Lower leg skin (tissue), 4 donors: Measurements from ENCODE around the gene MICU1. TPM values are rescaled to one million over a fixed set of nuclear protein-coding genes. Genes with fewer than 3 reads are reported as not detected.

Source experiments
- DNase-seq, 2 donors: peaks; one replicate each; pipeline ENCODE4 v3.0.0-alpha.2; 2019; ENCODE audit warnings: low spot score in 2 of 2
- H3K4me3 ChIP-seq: fragments of 200-600 bp; sonication (generic); 2 replicates; pipeline ENCODE4 v1.5.1; 2017; ENCODE audit warnings: mild to moderate bottlenecking, low read depth; ENCODE audit not compliant: poor library complexity, severe bottlenecking
- POLR2A ChIP-seq, 2 donors: fragments of 450-650 bp; IDR thresholded peaks; one replicate each; pipeline ENCODE4 v1.6.1; 2016 to 2017; ENCODE audit warnings: antibody characterized with exemption in 2 of 2, mild to moderate bottlenecking in 1 of 2, moderate library complexity in 1 of 2
- WGBS, 2 donors: methylation state at CpG; one replicate each; pipeline ENCODE4 v1.1.5; 2018; 5-methylcytosine and 5-hydroxymethylcytosine counted together
- intact Hi-C: fragments of 100-400 bp; cut with DNase I; formaldehyde crosslinking; loops from one replicate; pipeline ENCODE4 v1.15.0; 2023; ENCODE audit warnings: low total_unique reads
- total RNA-seq, 4 donors: library from RNA; depleted of rRNA; stranded (reverse); fragments of >200 nt; gene quantifications; one replicate each; pipeline ENCODE4 v1.1.0, GENCODE V29; 2016
- TF ChIP-seq, protein P1 (sequence below), 3 donors: fragments of 450-650 bp; IDR thresholded peaks; one replicate each; pipeline ENCODE4 v1.5.1; 2016; ENCODE audit warnings: antibody characterized with exemption in 3 of 3, mild to moderate bottlenecking in 3 of 3, moderate library complexity in 2 of 3

Gene MICU1
- total RNA-seq, 4 donors from 2014 or later = 36.8 to 54.6 (median 46.8) TPM

DNA sequence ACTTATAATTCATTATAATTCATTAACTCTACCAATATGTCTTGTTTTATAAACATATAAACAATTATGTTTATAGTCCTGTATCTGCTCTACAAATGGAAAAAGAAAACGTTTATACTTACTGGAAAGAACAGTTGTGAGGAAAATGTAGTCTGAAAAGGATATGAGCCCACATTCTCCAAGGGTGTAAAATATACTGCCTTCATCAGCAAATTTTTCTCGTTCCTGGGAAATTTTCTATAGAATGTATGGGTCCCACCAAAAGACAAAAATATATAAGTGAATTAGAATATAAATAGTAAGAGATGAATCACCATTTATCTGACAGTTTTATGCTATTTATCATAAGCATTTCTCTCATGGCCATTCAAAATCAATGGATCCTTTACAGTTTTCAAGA lies 117.8 kb downstream of the MICU1 start:
- no peak for TF ChIP-seq POLR2A (IDR thresholded peaks at IDR 0.05)
- TF ChIP-seq, protein P1, sequence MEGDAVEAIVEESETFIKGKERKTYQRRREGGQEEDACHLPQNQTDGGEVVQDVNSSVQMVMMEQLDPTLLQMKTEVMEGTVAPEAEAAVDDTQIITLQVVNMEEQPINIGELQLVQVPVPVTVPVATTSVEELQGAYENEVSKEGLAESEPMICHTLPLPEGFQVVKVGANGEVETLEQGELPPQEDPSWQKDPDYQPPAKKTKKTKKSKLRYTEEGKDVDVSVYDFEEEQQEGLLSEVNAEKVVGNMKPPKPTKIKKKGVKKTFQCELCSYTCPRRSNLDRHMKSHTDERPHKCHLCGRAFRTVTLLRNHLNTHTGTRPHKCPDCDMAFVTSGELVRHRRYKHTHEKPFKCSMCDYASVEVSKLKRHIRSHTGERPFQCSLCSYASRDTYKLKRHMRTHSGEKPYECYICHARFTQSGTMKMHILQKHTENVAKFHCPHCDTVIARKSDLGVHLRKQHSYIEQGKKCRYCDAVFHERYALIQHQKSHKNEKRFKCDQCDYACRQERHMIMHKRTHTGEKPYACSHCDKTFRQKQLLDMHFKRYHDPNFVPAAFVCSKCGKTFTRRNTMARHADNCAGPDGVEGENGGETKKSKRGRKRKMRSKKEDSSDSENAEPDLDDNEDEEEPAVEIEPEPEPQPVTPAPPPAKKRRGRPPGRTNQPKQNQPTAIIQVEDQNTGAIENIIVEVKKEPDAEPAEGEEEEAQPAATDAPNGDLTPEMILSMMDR (IDR thresholded peaks at IDR 0.05) = no peak
- H3K4me3 ChIP-seq = no peak overlapping the region
- intact Hi-C loops = no loop called here
- no peak for DNase-seq
- 68 to 73% methylated on average over 2 of the region's 2 CpGs for WGBS, 2 donors

DNA sequence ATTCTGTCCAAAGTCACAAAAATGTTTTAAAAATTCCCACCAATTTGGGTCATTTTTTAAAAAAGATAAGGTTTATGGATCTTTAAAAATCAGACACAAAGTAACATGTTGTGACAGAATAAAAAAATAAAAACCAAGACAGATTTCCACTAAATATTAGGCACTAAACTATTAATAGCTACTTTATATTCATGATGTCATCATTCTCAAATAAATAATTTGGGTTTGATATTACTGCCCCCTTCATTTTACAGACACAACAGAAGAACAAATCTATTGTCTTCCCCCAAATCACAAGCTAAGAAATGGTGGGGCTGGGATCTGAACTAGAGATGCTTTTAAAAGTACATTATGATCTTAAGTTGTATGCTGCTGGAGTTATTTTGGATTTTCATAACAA lies 119.4 kb downstream of the MICU1 start:
- intact Hi-C loops = no loop called here
- DNase-seq = no peak
- TF ChIP-seq, protein P1 (IDR thresholded peaks at IDR 0.05) = no peak
- no peak for TF ChIP-seq POLR2A (IDR thresholded peaks at IDR 0.05)
- no peak overlapping the region for H3K4me3 ChIP-seq

GRCh38 chr10:72505435-72505834 lies 120.4 kb downstream of the MICU1 start:
- no peak for TF ChIP-seq POLR2A (IDR thresholded peaks at IDR 0.05)
- TF ChIP-seq, protein P1 (IDR thresholded peaks at IDR 0.05) = no peak
- 97 to 98% methylated on average over 6 of the region's 6 CpGs for WGBS, 2 donors
- no peak overlapping the region for H3K4me3 ChIP-seq
- intact Hi-C loops = no loop called here
- DNase-seq = no peak

DNA sequence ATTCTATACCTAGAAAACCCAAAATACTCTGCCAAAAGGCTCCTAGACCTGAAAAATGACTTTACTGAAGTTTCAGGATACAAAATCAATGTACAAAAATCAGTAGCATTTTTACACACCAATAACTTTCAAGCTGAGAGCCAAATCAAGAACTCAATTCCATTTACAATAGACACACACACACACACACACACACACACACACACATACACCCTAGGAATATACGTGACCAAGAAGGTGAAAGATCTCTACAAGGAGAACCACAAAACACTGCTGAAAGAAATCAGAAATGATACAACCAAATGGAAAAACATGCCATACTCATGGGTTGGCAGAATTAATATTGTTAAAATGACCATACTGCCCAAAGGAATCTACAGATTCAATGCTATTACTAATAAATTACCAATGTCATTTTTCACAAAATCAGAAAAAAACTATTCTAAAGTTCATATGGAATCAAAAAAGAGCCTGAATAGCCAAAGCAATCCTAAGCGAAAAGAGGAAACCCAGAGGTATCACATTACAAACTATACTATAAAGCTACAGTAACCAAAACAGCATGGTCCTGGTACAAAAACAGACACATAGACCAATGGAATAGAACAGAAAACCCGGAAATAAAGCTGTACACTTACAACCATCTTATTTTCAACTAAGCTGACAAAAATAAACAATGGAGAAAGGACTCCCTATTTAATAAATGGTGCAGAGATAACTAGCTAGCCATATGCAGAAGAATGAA lies 122.0 kb downstream of the MICU1 start:
- 95 to 96% methylated on average over 3 of the region's 3 CpGs for WGBS, 2 donors
- H3K4me3 ChIP-seq = no peak overlapping the region
- intact Hi-C loops = no loop called here
- TF ChIP-seq, protein P1 (IDR thresholded peaks at IDR 0.05) = no peak
- no peak for DNase-seq

DNA sequence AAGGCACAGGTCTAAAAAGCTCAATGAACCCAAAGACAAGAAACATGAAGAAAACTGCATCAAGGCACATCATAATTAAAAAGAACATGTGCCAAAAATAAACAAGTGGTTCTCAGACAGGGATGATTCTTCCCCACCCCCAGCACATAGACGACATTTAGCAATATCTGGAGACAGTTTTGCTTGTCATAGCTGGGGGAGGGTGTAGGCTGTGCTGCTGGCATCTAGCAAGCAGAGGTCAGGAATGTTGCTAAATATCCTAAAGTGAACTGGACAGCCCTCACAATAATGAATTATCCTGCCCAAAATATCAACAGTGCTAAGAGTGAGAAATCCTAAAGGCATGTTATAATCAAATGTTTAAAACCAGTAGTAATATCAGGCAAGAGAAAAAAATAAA lies 122.6 kb downstream of the MICU1 start:
- 44 to 75% methylated on average over 1 of the region's 1 CpG for WGBS, 2 donors
- DNase-seq = no peak
- TF ChIP-seq, protein P1 (IDR thresholded peaks at IDR 0.05) = no peak
- no peak for TF ChIP-seq POLR2A (IDR thresholded peaks at IDR 0.05)
- intact Hi-C loops = no loop called here
- H3K4me3 ChIP-seq = no peak overlapping the region

DNA sequence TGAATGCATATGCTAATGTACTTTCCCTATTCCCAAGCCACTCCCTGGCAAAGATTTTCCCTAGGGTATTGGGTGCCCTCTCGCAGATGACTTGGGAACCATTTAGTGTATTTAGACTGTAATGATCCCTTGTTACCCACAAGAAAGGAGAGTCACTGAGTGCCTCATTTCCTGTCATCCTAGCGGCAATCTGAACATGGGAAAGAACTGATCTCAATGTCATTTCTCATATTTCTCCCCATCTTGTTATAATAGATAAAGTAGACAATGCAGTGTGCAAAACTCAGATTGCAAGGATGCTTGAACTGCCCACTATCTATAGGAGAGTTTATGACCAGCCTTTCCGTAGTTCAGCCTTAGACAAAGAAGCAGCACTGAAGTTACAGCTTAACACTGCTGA lies 123.3 kb downstream of the MICU1 start:
- intact Hi-C loops = no loop called here
- no peak for TF ChIP-seq POLR2A (IDR thresholded peaks at IDR 0.05)
- TF ChIP-seq, protein P1 (IDR thresholded peaks at IDR 0.05) = no peak
- 82 to 88% methylated on average over 3 of the region's 3 CpGs for WGBS, 2 donors

More for the DNA sequence above, 123.3 kb downstream of the MICU1 start:
- H3K4me3 ChIP-seq = no peak overlapping the region
- no peak for DNase-seq
